DOHH2 (cell line): ENCODE measurements around the gene LOXL4.

Experiments used
- EZH2phosphoT487 ChIP-seq: fragments of 200-600 bp; sonication (generic); IDR thresholded peaks from 2 replicates; pipeline ENCODE4 v1.6.1; 2017; ENCODE audit warnings: borderline replicate concordance, mild to moderate bottlenecking, antibody characterized with exemption, low read length, moderate library complexity, mixed read lengths
- TF ChIP-seq, protein P1 (sequence below): fragments of 200-600 bp; sonication (generic); IDR thresholded peaks from one replicate; pipeline ENCODE4 v1.5.1; 2014; ENCODE audit warnings: antibody characterized with exemption, mild to moderate bottlenecking, low read depth, low read length; ENCODE audit not compliant: poor library complexity, severe bottlenecking

DNA sequence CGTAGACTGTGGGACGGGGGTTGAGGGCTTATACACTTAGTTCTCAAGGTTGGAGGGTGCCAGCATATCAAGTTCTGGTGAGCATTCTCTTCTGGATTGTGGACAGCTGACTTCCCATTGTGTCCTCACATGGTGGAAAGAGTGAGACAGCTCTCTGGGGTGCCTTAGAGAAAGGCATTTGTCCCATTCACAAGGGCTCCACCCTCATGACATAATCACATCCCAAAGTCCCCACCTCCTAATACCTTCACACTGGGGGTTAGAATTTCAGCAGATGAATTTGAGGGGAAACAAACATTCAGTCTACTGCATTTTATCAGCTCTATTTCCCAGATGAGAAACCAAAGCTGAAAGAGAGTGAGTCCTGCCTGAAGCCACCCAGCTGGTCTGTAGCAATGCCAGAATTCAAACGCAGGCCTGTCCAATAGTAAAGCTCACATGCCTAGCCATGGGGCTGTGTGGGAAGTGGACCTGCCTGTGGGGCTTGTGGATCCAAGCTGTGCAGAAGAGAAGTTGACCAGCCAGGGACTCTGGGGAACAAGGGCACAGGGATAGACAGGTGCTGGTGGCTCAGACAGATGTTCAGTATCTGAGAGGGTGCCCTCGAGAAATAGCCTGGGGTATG is 34.9 kb upstream of the LOXL4 start:
- TF ChIP-seq, protein P1, sequence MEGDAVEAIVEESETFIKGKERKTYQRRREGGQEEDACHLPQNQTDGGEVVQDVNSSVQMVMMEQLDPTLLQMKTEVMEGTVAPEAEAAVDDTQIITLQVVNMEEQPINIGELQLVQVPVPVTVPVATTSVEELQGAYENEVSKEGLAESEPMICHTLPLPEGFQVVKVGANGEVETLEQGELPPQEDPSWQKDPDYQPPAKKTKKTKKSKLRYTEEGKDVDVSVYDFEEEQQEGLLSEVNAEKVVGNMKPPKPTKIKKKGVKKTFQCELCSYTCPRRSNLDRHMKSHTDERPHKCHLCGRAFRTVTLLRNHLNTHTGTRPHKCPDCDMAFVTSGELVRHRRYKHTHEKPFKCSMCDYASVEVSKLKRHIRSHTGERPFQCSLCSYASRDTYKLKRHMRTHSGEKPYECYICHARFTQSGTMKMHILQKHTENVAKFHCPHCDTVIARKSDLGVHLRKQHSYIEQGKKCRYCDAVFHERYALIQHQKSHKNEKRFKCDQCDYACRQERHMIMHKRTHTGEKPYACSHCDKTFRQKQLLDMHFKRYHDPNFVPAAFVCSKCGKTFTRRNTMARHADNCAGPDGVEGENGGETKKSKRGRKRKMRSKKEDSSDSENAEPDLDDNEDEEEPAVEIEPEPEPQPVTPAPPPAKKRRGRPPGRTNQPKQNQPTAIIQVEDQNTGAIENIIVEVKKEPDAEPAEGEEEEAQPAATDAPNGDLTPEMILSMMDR = no peak
- TF ChIP-seq EZH2phosphoT487 = no peak
